Measurements from ENCODE around the gene GUCY1A2. TPM values are rescaled to one million over a fixed set of nuclear protein-coding genes. Genes with fewer than 3 reads are reported as not detected.

GUCY1A2 gene
- total RNA-seq, 1 experiment from 2014 or later = 0.10 TPM

DNA sequence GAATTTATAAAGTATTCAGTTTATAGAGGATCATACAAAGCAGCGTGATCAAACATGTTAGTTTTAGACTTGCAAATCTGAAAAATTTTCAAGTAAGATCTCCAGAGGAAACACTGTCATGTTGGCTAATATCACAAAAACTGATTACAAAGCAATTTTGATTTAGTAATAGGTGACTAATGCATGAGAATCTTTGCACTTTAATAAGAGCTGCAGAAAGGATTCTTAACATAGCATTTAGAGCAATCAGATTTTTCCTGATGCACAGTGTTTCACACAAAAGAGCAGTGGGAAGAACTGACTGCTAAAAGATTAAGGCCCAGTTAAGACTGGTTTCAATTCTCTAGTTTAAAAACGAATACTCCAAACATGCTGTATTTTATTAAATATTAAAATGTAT is 321.2 kb downstream of the GUCY1A2 start:
- TF ChIP-seq FOSL1 (IDR thresholded peaks at IDR 0.05; ENCODE audit: low read depth) (no peak), JUND (IDR thresholded peaks at IDR 0.05) (no peak), ZNF274 (IDR thresholded peaks at IDR 0.05; ENCODE audit: low read depth, low read length) (no peak), ELF1 (IDR thresholded peaks at IDR 0.05; ENCODE audit: borderline replicate concordance, low read depth) (no peak), EGR1 (IDR thresholded peaks at IDR 0.05; ENCODE audit: low read depth) (no peak), SP1 (IDR thresholded peaks at IDR 0.05; ENCODE audit: low read depth) (no peak), TCF7L2 (IDR thresholded peaks at IDR 0.05; ENCODE audit: borderline replicate concordance, extremely low read depth, insufficient read depth, insufficient read length) (no peak), EZH2phosphoT487 (IDR thresholded peaks at IDR 0.05; ENCODE audit: borderline replicate concordance) (no peak), YY1 (IDR thresholded peaks at IDR 0.05; ENCODE audit: extremely low read depth, insufficient replicate concordance, low read depth, low read length) (no peak), POLR2AphosphoS5 (IDR thresholded peaks at IDR 0.05; ENCODE audit: low read depth, low read length) (no peak), RAD21 (IDR thresholded peaks at IDR 0.05; ENCODE audit: low read depth) (no peak), CBX3 (IDR thresholded peaks at IDR 0.05; ENCODE audit: low read depth) (no peak)
- TF ChIP-seq, protein P1, sequence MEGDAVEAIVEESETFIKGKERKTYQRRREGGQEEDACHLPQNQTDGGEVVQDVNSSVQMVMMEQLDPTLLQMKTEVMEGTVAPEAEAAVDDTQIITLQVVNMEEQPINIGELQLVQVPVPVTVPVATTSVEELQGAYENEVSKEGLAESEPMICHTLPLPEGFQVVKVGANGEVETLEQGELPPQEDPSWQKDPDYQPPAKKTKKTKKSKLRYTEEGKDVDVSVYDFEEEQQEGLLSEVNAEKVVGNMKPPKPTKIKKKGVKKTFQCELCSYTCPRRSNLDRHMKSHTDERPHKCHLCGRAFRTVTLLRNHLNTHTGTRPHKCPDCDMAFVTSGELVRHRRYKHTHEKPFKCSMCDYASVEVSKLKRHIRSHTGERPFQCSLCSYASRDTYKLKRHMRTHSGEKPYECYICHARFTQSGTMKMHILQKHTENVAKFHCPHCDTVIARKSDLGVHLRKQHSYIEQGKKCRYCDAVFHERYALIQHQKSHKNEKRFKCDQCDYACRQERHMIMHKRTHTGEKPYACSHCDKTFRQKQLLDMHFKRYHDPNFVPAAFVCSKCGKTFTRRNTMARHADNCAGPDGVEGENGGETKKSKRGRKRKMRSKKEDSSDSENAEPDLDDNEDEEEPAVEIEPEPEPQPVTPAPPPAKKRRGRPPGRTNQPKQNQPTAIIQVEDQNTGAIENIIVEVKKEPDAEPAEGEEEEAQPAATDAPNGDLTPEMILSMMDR (IDR thresholded peaks at IDR 0.05 in 2 of 3, conservative IDR thresholded peaks at IDR 0.05 in 1 of 3; ENCODE audit: borderline replicate concordance in 1 of 3, insufficient read depth in 1 of 3, low read depth in 2 of 3, low read length in 2 of 3) = no peak
- TF ChIP-seq, protein P2, sequence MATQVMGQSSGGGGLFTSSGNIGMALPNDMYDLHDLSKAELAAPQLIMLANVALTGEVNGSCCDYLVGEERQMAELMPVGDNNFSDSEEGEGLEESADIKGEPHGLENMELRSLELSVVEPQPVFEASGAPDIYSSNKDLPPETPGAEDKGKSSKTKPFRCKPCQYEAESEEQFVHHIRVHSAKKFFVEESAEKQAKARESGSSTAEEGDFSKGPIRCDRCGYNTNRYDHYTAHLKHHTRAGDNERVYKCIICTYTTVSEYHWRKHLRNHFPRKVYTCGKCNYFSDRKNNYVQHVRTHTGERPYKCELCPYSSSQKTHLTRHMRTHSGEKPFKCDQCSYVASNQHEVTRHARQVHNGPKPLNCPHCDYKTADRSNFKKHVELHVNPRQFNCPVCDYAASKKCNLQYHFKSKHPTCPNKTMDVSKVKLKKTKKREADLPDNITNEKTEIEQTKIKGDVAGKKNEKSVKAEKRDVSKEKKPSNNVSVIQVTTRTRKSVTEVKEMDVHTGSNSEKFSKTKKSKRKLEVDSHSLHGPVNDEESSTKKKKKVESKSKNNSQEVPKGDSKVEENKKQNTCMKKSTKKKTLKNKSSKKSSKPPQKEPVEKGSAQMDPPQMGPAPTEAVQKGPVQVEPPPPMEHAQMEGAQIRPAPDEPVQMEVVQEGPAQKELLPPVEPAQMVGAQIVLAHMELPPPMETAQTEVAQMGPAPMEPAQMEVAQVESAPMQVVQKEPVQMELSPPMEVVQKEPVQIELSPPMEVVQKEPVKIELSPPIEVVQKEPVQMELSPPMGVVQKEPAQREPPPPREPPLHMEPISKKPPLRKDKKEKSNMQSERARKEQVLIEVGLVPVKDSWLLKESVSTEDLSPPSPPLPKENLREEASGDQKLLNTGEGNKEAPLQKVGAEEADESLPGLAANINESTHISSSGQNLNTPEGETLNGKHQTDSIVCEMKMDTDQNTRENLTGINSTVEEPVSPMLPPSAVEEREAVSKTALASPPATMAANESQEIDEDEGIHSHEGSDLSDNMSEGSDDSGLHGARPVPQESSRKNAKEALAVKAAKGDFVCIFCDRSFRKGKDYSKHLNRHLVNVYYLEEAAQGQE (IDR thresholded peaks at IDR 0.05; ENCODE audit: low read depth) = no peak
- TF ChIP-seq, protein P3, sequence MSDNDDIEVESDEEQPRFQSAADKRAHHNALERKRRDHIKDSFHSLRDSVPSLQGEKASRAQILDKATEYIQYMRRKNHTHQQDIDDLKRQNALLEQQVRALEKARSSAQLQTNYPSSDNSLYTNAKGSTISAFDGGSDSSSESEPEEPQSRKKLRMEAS (IDR thresholded peaks at IDR 0.05) = no peak
- Histone ChIP-seq H2AFZ (ENCODE audit: low read depth, low read length, poor library complexity, severe bottlenecking) (no peak overlapping the region), H3K27me3 (ENCODE audit: insufficient read depth, low read length) (no peaks in the 10 kb centered on the region), H3K9me2 (ENCODE audit: insufficient read depth) (no peaks in the 10 kb centered on the region), H4K20me1 (ENCODE audit: insufficient read depth) (no peaks in the 10 kb centered on the region), H3K4me1 (ENCODE audit: control insufficient read depth in 1 of 2, insufficient read depth in 2 of 2, low read length in 2 of 2) (no peaks in the 10 kb centered on the region), H3K9ac (ENCODE audit: low read length) (no peak overlapping the region), H3K36me3 (ENCODE audit: control insufficient read depth in 1 of 2, insufficient read depth in 2 of 2, low read length in 2 of 2) (no peaks in the 10 kb centered on the region), H3K4me3 (replicated peaks in 1 of 2; ENCODE audit: low read depth in 1 of 2, low read length in 2 of 2) (no peak overlapping the region), H3K79me2 (ENCODE audit: insufficient read depth, low read length) (no peaks in the 10 kb centered on the region), H3K4me2 (ENCODE audit: low read length) (no peak overlapping the region), H3K9me3 (ENCODE audit: control insufficient read depth in 1 of 2, insufficient read depth in 1 of 2, low read depth in 1 of 2, low read length in 2 of 2) (no peaks in the 10 kb centered on the region), H3K27ac (ENCODE audit: low read depth, low read length) (no peak overlapping the region)
- POLR2A ChIA-PET = no interaction called here
- RAD21 ChIA-PET (ENCODE audit: low non-redundant PET in 1 of 2, low total read pairs in 2 of 2, uncharacterized antibody in 2 of 2, unreplicated experiment in 2 of 2) = no interaction called here
- DNase-seq (ENCODE audit: low read depth, low spot score) (no peak), ATAC-seq (no peak)
- intact Hi-C loops (cut with micrococcal nuclease) = no loop called here
- BruUV-seq (replicated peaks) = no TSS peak
- CTCF ChIA-PET = no interaction called here
